Measurements from ENCODE around the gene DAPK1.

The DAPK1 gene

GRCh38 chr9:87614397-87614796 is 116.7 kb downstream of the DAPK1 start:
- TF ChIP-seq CTCF (IDR thresholded peaks at IDR 0.05; ENCODE audit: extremely low read depth, missing control alignments) = no peak
- DNase-seq (ENCODE audit: low spot score) = no peak

DNA sequence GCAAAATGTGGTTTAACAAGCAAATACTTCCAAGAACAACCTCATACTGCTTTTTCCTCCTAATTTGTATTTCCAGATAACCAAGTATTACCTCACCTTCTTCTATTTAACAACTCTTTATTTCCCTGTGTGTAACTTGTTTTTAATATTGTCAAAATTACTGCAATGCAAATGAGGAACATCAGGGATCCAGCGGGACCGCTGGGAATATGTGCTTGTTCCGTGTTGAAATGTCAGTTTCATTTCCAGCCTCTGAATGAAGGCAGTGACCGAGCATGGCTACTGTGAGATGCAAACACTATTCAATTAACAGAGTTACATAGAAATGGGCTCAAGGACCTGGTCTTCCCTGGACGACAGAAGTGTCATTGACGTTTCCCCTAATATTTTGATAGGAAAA is 117.5 kb downstream of the DAPK1 start:
- TF ChIP-seq CTCF (IDR thresholded peaks at IDR 0.05; ENCODE audit: extremely low read depth, missing control alignments) = no peak
- DNase-seq (ENCODE audit: low spot score) = no peak

- TF ChIP-seq CTCF (IDR thresholded peaks at IDR 0.05; ENCODE audit: extremely low read depth, missing control alignments) = no peak
- no peak for DNase-seq (ENCODE audit: low spot score)
These were observed 118.0 kb downstream of the DAPK1 start for GRCh38 chr9:87615547-87616148.

DNA sequence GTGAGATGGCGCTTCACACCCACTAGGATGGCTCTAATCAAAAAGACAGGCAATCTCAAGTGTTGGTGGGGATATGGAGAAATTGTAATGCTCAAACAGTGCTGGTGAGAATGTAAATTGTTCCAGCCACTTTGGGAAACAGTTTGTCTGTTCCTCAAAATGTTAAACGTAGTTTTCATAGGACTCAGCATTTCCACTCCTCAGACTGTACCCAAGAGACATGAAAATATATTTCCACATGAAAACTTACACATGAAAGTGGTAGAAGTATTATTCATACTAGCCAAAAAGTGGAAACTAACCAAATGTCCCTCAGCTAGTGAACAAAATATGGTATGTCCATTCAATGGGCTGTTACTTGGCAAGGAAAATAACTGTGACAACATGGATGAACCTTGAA is 120.6 kb downstream of the DAPK1 start:
- TF ChIP-seq CTCF (IDR thresholded peaks at IDR 0.05; ENCODE audit: extremely low read depth, missing control alignments) = no peak
- no peak for DNase-seq (ENCODE audit: low spot score)

DNA sequence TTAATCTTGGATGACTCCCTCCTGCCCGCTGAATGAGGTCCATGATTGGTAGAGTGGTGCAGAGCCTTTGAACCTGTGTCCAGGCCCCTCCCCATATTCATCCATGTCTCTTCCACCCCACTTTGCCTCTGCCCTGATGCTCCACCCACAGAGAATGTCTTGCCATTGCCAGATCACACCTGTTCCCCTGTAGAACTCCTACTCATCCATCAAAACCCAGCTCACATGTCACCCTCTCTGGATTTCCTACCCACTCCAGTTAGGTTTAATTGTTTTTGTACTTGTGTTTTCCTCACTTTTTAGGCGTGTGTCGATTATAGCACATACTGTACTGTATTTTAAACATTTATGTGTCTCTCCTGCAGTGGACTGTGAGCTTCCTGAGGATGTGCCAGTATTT is 121.3 kb downstream of the DAPK1 start:
- DNase-seq (ENCODE audit: low spot score) = no peak
- no peak for TF ChIP-seq CTCF (IDR thresholded peaks at IDR 0.05; ENCODE audit: extremely low read depth, missing control alignments)

DNA sequence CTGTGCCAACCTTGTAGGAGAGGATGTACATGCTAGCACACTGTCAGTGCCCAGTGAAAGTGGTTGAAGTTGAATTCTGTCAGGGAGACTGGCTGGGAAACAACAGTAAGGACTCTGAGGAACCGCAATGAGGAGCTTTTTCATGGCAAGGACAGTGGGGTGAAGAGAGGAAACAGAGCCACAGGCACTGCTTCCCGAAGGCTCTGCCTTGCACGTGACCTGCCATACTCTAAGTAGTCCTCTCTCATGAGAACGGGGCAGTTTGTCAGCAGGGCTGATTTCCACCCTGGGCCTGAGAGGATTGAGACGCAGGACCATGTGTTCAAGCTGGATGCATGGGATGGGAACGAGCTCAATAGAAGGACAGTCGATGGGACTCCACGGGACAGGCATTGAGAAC is 121.7 kb downstream of the DAPK1 start:
- TF ChIP-seq CTCF (IDR thresholded peaks at IDR 0.05; ENCODE audit: extremely low read depth, missing control alignments) = no peak
- no peak for DNase-seq (ENCODE audit: low spot score)

GRCh38 chr9:87620731-87621322 is 123.2 kb downstream of the DAPK1 start:
- DNase-seq (ENCODE audit: low spot score) = no peak
- no peak for TF ChIP-seq CTCF (IDR thresholded peaks at IDR 0.05; ENCODE audit: extremely low read depth, missing control alignments)
